K562 (cell line): ENCODE results near the gene NDUFAF5.

Source experiments
- CEBPG ChIP-seq, 3 experiments: fragments of 200-800 bp in 1 of 3; sonication (Bioruptor generic) in 1 of 3; sonication (generic) in 1 of 3; formaldehyde crosslinking in 1 of 3; IDR thresholded peaks in 2 of 3; conservative IDR thresholded peaks in 1 of 3; 2 replicates each; pipeline versions ENCODE4 v1.6.1 to v1.8.0; 2016 to 2022; ENCODE audit warnings: missing compliant biosample characterization in 2 of 3, missing genetic modification characterization in 2 of 3, mild to moderate bottlenecking in 1 of 3, missing genetic modification reagents in 1 of 3
- CTCF ChIP-seq, 3 experiments: IDR thresholded peaks in 2 of 3; conservative IDR thresholded peaks in 1 of 3; 2 replicates each; pipeline ENCODE4 v1.5.1; 2011 to 2012; ENCODE audit warnings: low read length in 3 of 3, mild to moderate bottlenecking in 3 of 3, control low read depth in 2 of 3, improper control_type of control experiment in 1 of 3, inconsistent platforms in 1 of 3, low read depth in 1 of 3, mixed read lengths in 1 of 3, moderate library complexity in 1 of 3; ENCODE audit not compliant: insufficient read depth in 2 of 3
- IRF2 ChIP-seq: sonication (generic); formaldehyde crosslinking; IDR thresholded peaks from 2 replicates; pipeline ENCODE4 v1.8.1; 2022; ENCODE audit warnings: mild to moderate bottlenecking, missing genetic modification reagents
- MGA ChIP-seq: fragments of 450-650 bp; IDR thresholded peaks from 2 replicates; pipeline ENCODE4 v1.6.1; 2016; ENCODE audit warnings: mild to moderate bottlenecking, moderate library complexity
- NR0B1 ChIP-seq: fragments of 450-650 bp; IDR thresholded peaks from one replicate; pipeline ENCODE4 v1.6.1; 2018; ENCODE audit warnings: mild to moderate bottlenecking, moderate library complexity; ENCODE audit not compliant: partially characterized antibody
- POLR2A ChIP-seq: fragments of 450-650 bp; conservative IDR thresholded peaks from 2 replicates; pipeline ENCODE4 v1.6.1; 2016
- RAD21 ChIP-seq, 2 experiments: fragments of 250-450 bp in 1 of 2; fragments of 450-650 bp in 1 of 2; sonication (Bioruptor Pico) in 1 of 2; formaldehyde crosslinking in 1 of 2; IDR thresholded peaks in 1 of 2; conservative IDR thresholded peaks in 1 of 2; 2 replicates each; pipeline versions ENCODE4 v1.4.0 to v1.8.0; 2020 to 2022; ENCODE audit warnings: mild to moderate bottlenecking in 2 of 2, moderate library complexity in 1 of 2
- TSHZ1 ChIP-seq: fragments of 250-450 bp; sonication (Bioruptor Pico); IDR thresholded peaks from 2 replicates; pipeline ENCODE4 v1.4.0; 2020; ENCODE audit warnings: mild to moderate bottlenecking, moderate library complexity
- TF ChIP-seq, protein P1 (sequence below): fragments of 250-450 bp; sonication (Bioruptor Pico); IDR thresholded peaks from 2 replicates; pipeline ENCODE4 v1.8.0; 2022; ENCODE audit warnings: moderate library complexity, mild to moderate bottlenecking, inconsistent platforms
- TF ChIP-seq, protein P2 (sequence below): fragments of 450-650 bp; formaldehyde crosslinking; IDR thresholded peaks from 2 replicates; pipeline ENCODE4 v1.4.0; 2022; ENCODE audit warnings: missing genetic modification characterization

DNA sequence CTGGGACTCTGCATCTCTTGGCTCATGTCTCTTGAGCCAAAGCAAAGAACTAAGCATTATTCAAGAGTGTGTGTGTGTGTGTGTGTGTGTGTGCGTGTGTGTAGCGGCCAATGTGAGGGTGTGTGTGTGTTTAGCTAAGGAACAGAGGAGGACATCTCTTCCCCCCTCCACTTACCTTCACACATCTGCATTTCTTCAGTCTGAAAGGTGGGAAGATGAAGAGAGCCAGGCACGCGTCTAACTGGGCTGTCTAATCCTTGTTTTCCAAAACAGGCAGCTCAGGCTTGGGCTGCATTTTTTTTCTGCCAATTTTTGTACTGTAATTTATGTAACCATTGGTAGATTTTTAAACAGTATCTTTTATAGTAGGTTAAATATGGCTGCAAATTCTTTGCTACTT is 59.5 kb downstream of the NDUFAF5 start:
- TF ChIP-seq POLR2A (no peak), CEBPG (CRISPR knock-in tag; IDR thresholded peaks at IDR 0.05) (no peak), CEBPG (tag; conservative IDR thresholded peaks at IDR 0.05 in 1 of 2, IDR thresholded peaks at IDR 0.05 in 1 of 2) (no peak), CTCF (IDR thresholded peaks at IDR 0.05 in 2 of 3, conservative IDR thresholded peaks at IDR 0.05 in 1 of 3; ENCODE audit: insufficient read depth in 2 of 3, low read depth in 1 of 3, low read length in 3 of 3) (no peak), IRF2 (CRISPR knock-in tag) (no peak), MGA (no peak), RAD21 (CRISPR knock-in tag; conservative IDR thresholded peaks at IDR 0.05 in 1 of 2, IDR thresholded peaks at IDR 0.05 in 1 of 2) (no peak), TSHZ1 (CRISPR knock-in tag) (no peak), NR0B1 (no peak)
- TF ChIP-seq, protein P1, sequence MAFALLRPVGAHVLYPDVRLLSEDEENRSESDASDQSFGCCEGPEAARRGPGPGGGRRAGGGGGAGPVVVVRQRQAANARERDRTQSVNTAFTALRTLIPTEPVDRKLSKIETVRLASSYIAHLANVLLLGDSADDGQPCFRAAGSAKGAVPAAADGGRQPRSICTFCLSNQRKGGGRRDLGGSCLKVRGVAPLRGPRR (CRISPR knock-in tag) = no peak
- TF ChIP-seq, protein P2, sequence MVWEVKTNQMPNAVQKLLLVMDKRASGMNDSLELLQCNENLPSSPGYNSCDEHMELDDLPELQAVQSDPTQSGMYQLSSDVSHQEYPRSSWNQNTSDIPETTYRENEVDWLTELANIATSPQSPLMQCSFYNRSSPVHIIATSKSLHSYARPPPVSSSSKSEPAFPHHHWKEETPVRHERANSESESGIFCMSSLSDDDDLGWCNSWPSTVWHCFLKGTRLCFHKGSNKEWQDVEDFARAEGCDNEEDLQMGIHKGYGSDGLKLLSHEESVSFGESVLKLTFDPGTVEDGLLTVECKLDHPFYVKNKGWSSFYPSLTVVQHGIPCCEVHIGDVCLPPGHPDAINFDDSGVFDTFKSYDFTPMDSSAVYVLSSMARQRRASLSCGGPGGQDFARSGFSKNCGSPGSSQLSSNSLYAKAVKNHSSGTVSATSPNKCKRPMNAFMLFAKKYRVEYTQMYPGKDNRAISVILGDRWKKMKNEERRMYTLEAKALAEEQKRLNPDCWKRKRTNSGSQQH (CRISPR knock-in tag) = no peak
